GM18498 (cell line): ENCODE results near the gene FCSK.
"Not testable (repeated sequence)": the region's sequence is repeated elsewhere in the genome, so short reads cannot be mapped to it uniquely, and the experiment has no call there.

Experiments
- ATAC-seq: cut with Tn5 transposase; IDR thresholded peaks from one replicate; pipeline ENCODE4 v1.9.1; 2021; ENCODE audit warnings: mild to moderate bottlenecking, moderate library complexity; ENCODE audit not compliant: unreplicated experiment

Gene FCSK

DNA sequence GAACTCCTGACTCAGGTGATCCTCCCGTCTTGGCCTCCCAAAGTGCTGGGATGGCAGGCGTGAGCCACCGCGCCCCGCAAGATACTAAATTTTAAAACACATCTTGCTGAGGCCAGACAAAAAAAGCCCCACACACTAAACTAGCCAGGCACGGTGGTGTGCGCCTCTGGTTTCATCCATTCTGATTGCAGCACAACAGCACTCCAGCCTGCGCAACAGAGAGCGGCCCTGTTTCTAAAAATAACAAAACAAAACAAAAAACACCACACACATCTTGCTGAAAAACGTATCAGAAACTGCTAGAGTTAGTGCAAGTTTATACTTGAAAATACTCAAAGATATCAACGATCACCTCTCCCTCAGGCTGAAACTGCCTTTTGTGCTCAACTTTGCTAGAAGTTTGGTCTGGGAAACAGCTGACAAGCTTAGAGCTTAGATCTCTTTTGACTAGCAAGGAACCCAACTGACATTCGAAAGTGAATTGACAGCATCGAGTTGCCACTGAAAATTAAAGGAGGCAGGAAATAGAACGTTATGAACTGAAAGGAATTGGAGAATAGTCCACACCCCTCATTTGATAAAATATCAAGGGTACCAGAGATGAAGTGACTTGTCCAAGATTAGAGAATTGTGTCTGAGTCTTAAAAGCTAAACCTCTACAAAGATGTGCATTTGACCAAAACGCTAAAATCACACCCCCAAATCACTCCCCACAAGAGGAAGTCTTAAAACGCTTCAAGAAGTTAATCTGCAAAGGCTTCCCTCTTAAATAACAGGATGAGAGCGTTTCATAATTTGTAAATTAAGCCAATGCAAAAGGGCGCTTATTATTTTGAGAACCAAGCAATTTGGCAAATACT, 68.1 kb downstream of the FCSK start:
- peak; percentile 29 for ATAC-seq

DNA sequence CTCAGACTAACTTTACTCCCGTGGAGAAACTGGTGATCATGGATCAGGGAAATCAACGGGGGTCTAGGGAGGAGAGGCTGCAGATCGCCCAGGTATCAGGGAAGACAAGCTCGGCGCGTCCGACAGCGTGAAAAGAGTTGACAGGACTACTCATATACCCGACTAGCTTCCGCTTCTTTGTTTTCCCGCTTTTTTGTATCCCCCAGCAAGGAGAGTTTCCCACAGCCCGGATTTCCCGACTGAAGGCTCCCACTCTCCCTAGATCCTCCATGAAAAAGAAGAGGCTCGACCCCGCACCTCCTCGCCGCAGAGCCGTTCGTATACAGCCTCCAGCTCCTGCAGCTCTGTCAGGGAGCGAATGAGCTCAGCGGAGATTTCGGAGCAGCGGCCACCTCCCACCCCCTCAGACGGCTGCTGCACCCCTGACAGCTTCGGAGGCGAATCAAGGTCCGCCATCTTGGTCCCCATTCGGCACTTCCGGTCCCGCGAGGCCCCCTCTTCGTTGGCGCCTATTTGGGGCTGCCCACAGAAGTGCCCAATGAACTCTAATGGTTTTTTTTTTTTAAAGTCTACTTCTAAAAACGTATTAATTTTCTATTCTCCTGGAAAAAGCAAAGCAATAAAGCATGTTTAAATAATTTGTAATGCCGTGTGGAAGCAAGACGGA, 68.8 kb downstream of the FCSK start, which contains the start of gene COG4:
TSS of gene COG4 (minus strand) at position 479 of the 667 bp plus-strand sequence. CDS start at position 468, 11 bp downstream.
- peak; percentile 70 for ATAC-seq

GRCh38 chr16:70523743-70524398, 69.5 kb downstream of the FCSK start, which contains the start of gene SF3B3:
Gene SF3B3, plus strand, starts transcription at chr16:70523816. Its CDS starts 2,841 bp downstream, at chr16:70526657.
- peak; percentile 50 for ATAC-seq

- not testable (repeated sequence) for ATAC-seq
These were observed 70.0 kb downstream of the FCSK start for GRCh38 chr16:70524399-70524825.

DNA sequence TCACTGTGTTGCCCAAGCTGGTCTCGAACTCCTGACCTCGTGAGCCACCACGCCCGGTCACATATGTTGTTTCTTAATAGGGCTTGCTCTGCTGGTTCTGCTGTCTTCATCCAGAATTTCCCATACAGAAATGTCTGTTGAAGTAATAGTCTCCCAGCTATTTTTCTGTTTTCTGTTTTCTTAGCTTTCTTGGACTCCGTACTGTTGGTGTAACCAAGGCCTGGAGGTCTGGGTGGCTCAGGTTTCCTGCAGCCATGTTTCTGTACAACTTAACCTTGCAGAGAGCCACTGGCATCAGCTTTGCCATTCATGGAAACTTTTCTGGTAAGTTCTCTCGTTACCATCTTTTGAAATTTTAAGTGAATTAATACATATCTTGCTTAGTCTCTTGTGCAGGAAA, 72.0 kb downstream of the FCSK start:
- no peak for ATAC-seq

DNA sequence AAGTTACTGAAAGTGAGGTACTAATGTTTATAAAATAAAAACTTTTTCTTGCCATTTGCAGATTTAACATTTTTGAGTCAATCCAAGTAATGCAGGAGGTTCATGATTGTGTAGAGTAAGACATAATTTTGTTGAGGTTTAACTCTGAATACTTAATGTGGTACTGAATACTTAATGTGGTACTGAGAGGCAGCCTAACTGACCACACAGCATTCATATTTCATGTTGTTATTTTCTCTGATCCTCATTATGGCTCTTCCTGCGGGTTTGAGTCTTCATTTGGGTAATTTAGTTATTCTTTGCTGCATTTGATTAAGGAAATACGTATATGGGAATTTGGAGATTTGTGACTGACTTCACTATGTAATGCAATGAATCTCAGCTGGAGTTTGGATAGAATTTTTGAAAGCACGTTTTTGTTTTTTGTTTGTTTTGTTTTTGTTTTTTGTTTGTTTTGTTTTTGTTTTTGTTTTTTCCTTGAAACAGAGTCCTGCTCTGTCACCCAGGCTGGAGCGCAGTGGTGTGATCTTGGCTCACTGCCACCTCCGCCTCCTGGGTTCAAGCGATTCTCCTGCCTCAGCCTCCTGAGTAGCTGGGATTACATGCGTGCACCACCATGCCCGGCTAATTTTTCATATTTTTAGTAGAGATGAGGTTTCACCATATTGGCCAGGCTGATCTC, 73.1 kb downstream of the FCSK start:
- ATAC-seq: no peak

- ATAC-seq: no peak
These were observed 74.8 kb downstream of the FCSK start for GRCh38 chr16:70529051-70529777.
